ENCODE results near the gene IL18R1. TPM values are rescaled to one million over a fixed set of nuclear protein-coding genes. Genes with fewer than 3 reads are reported as not detected.

Gene IL18R1
- total and polyA plus RNA-seq, 2 experiments from 2014 or later: 0.04 to 0.12 TPM

DNA sequence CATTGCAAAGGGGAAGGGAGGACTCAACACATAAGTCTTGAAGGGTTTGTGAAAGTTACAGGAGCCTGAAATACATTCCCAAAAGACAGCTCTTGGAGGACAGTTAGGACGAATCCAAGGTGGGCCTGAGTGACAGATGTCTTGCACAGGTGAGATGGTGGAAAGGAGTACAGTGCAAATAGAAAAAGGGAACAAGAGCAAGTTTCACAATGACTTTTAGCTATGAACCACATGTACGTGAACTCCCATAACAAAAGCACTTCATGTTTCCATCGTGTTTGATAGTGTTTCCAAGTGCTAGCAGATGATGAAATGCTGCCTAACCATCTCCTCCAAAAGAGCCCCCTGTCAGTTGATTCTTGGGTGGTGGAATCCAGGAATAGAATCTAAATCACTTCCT is 69.2 kb downstream of the IL18R1 start:
- no peak for DNase-seq (ENCODE audit: low read depth in 1 of 2, low spot score in 1 of 2)
- Histone ChIP-seq H3K4me1 (ENCODE audit: low read depth) (no peaks in the 10 kb centered on the region), H3K27me3 (no peaks in the 10 kb centered on the region), H3K4me3 (no peak overlapping the region), H3K27ac (no peak overlapping the region), H3K9me3 (ENCODE audit: low read depth) (no peaks in the 10 kb centered on the region), H3K36me3 (no peaks in the 10 kb centered on the region)
- TF ChIP-seq, protein P1, sequence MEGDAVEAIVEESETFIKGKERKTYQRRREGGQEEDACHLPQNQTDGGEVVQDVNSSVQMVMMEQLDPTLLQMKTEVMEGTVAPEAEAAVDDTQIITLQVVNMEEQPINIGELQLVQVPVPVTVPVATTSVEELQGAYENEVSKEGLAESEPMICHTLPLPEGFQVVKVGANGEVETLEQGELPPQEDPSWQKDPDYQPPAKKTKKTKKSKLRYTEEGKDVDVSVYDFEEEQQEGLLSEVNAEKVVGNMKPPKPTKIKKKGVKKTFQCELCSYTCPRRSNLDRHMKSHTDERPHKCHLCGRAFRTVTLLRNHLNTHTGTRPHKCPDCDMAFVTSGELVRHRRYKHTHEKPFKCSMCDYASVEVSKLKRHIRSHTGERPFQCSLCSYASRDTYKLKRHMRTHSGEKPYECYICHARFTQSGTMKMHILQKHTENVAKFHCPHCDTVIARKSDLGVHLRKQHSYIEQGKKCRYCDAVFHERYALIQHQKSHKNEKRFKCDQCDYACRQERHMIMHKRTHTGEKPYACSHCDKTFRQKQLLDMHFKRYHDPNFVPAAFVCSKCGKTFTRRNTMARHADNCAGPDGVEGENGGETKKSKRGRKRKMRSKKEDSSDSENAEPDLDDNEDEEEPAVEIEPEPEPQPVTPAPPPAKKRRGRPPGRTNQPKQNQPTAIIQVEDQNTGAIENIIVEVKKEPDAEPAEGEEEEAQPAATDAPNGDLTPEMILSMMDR (IDR thresholded peaks at IDR 0.05; ENCODE audit: low read depth, low read length): no peak

DNA sequence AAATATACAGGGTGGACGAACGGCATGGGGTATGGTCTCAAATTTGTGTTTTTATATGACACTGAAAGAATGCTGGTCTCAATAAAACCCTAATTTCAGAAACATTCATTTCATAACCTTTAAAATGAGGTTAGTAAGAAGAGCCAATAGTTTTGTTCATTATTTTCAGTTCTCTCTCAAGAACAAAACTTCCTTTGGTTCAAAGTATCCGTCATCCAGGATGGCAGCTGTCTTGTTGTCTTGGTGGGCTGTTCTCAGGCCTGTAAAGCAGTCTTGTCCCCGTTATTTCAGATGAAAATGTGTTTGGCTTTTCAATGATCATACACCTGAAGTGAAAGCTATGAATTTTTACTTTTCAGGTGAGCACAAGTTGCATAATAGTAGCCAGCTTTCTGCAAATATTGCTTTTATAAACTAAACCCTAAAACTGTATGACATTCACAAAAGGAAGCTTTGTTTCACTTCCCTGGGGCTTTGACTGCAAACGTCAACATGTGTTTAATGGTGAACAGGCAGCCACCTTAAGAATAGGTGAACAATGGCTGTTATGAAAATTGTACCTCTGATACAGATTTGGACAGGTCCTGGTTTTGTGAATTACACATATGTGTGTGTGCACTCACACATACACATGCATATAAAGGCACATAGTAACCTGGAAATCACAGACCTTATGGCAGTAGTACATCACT is 70.0 kb downstream of the IL18R1 start:
- H3K4me1 ChIP-seq (ENCODE audit: low read depth): no peaks in the 10 kb centered on the region
- no peaks in the 10 kb centered on the region for H3K9me3 ChIP-seq (ENCODE audit: low read depth)
- H3K27ac ChIP-seq: no peak overlapping the region
- no peaks in the 10 kb centered on the region for H3K27me3 ChIP-seq
- TF ChIP-seq, protein P1 (IDR thresholded peaks at IDR 0.05; ENCODE audit: low read depth, low read length): no peak
- no peak overlapping the region for H3K4me3 ChIP-seq
- DNase-seq (ENCODE audit: low read depth in 1 of 2, low spot score in 1 of 2): no peak
- no peaks in the 10 kb centered on the region for H3K36me3 ChIP-seq

DNA sequence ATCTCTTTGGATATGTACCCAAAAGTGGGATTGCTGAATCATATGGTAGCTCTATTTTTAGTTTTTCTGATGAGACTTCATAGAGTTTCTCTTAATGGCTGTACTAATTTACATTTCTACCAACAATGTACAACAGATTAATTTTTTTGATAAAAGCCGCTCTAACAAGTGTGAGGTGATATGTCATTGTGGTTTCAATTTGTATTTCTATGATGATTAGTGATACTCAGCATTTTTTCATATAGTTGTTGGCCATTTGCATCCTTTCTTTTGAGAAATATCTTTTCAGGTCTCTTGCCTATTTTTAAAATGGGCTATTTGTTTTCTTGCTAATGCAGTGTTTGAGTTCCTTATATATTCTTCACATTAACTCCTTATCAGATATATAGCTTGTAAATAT is 71.7 kb downstream of the IL18R1 start:
- no peak for DNase-seq (ENCODE audit: low read depth in 1 of 2, low spot score in 1 of 2)
- no peaks in the 10 kb centered on the region for H3K9me3 ChIP-seq (ENCODE audit: low read depth)
- no peak overlapping the region for H3K4me3 ChIP-seq
- no peak overlapping the region for H3K27ac ChIP-seq
- no peaks in the 10 kb centered on the region for H3K27me3 ChIP-seq
- H3K36me3 ChIP-seq: no peaks in the 10 kb centered on the region
- no peaks in the 10 kb centered on the region for H3K4me1 ChIP-seq (ENCODE audit: low read depth)
- TF ChIP-seq, protein P1 (IDR thresholded peaks at IDR 0.05; ENCODE audit: low read depth, low read length): no peak

DNA sequence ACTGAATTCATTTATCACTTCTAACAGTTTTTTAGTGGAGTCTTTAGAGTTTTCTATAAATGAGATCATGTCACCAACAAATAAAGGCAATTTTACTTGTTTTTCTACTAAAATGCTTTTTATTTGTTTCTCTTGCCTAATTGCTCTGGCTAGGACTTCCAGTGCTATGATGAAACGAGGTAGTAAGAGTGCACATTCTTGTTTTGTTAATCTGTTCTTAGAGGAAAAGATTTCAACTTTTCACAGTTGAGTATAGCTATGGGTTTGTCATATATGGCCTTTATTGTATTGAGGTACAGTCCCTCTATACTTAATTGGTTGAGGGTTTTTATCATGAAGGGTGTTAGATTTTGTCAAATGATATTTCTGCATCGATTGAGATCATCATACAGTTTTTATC is 73.0 kb downstream of the IL18R1 start:
- H3K27me3 ChIP-seq: no peaks in the 10 kb centered on the region
- no peak overlapping the region for H3K4me3 ChIP-seq
- no peaks in the 10 kb centered on the region for H3K9me3 ChIP-seq (ENCODE audit: low read depth)
- no peaks in the 10 kb centered on the region for H3K4me1 ChIP-seq (ENCODE audit: low read depth)
- DNase-seq (ENCODE audit: low read depth in 1 of 2, low spot score in 1 of 2): peak in 1 of 2 donors; percentile 8
- no peaks in the 10 kb centered on the region for H3K36me3 ChIP-seq
- no peak overlapping the region for H3K27ac ChIP-seq
- TF ChIP-seq, protein P1 (IDR thresholded peaks at IDR 0.05; ENCODE audit: low read depth, low read length): no peak

DNA sequence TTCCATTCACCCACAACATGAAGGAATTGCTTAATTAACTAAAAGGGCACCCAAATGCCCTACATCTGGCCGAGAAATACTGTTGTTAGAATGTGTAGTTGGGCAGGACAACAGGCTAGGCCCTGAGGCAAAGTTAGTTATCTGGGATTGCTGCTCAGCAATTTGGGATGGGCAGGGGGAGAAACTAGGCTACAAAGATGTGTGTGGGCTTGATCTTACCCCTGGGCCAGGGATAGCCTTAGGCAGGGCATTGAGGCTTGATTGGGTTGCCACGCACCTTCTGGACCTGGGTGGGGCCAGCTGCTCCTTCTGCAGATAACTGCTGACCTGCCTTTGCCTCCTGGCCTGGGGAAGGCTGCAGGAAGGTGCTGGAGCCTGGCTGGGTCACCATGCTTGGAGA is 76.8 kb downstream of the IL18R1 start:
- no peaks in the 10 kb centered on the region for H3K36me3 ChIP-seq
- H3K9me3 ChIP-seq (ENCODE audit: low read depth): no peaks in the 10 kb centered on the region
- TF ChIP-seq, protein P1 (IDR thresholded peaks at IDR 0.05; ENCODE audit: low read depth, low read length): no peak
- H3K4me3 ChIP-seq: no peak overlapping the region
- no peaks in the 10 kb centered on the region for H3K27me3 ChIP-seq
- no peak for DNase-seq (ENCODE audit: low read depth in 1 of 2, low spot score in 1 of 2)
- no peak overlapping the region for H3K27ac ChIP-seq
- H3K4me1 ChIP-seq (ENCODE audit: low read depth): no peaks in the 10 kb centered on the region

Data from cardiac muscle cell (in vitro differentiated cells and primary cell).